ENCODE results near the gene ADGRG6. TPM values are rescaled to one million over a fixed set of nuclear protein-coding genes. Genes with fewer than 3 reads are reported as not detected.

The ADGRG6 gene
- total and polyA plus RNA-seq, 9 of the 15 experiments (the other 6 are each of a cell fraction or from before 2014, with no cell fraction given) = under 0.01 to 0.11 (median 0.05) TPM; not detected in 5

DNA sequence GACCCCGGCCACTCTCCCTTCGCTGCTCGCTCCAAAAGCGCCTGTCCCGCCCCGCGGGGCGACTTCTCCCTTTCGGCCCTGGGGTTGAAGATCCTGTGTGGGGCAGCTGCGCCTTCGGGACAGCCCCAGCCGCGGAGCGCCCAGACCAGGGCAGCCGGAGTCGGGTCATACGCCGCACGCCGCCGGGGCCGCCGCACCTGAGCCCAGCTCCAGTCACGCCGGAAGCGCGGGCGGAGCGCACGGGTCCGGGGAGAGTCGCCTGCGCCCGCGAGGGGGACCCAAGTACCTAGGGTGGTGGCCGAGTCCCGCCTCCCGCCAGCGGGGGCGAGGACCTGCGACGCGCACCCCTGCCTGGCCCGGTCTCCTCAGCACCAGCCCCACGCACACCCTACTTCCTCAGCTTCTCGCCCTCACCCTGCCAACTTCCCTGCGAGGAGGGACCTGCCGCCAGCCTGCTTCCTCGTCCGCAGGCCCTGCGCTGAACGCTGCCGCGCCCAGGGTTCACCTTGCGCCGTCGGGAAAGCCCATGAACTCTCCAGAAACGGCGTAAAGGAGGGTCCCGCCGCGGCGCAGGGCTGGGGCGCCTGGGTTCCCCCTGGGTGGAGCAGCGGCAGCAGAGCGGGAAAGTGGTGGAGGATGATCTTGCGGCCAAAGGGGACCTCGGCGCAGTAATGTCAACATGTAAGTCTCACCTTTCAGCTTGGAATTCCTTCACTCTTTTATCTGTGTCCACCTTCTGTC is at the start of gene ADGRG6 (continued):
- TF ChIP-seq, protein P1, sequence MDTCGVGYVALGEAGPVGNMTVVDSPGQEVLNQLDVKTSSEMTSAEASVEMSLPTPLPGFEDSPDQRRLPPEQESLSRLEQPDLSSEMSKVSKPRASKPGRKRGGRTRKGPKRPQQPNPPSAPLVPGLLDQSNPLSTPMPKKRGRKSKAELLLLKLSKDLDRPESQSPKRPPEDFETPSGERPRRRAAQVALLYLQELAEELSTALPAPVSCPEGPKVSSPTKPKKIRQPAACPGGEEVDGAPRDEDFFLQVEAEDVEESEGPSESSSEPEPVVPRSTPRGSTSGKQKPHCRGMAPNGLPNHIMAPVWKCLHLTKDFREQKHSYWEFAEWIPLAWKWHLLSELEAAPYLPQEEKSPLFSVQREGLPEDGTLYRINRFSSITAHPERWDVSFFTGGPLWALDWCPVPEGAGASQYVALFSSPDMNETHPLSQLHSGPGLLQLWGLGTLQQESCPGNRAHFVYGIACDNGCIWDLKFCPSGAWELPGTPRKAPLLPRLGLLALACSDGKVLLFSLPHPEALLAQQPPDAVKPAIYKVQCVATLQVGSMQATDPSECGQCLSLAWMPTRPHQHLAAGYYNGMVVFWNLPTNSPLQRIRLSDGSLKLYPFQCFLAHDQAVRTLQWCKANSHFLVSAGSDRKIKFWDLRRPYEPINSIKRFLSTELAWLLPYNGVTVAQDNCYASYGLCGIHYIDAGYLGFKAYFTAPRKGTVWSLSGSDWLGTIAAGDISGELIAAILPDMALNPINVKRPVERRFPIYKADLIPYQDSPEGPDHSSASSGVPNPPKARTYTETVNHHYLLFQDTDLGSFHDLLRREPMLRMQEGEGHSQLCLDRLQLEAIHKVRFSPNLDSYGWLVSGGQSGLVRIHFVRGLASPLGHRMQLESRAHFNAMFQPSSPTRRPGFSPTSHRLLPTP (IDR thresholded peaks at IDR 0.05; ENCODE audit: borderline replicate concordance, extremely low read depth, insufficient read length) = no peak

DNA sequence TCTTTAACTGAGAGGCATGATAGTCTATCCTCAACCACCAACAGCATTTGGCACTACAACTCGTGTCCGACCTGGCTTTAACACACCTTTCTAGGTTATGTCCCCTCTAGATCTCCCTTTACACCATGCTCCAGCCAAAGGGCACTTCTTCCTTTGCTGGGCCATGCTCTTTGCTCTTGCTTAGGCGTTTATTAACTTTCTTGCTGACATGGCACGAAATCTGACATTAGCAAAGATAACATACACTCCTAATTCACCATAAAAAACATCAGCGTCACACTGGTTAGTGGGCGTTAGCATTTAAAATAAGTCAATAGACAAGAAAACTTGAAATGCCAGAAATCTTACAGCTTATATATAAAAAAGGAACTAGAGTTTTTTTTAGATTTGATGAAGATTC is 47.3 kb upstream of the ADGRG6 start:
- Histone ChIP-seq H3K79me2 (ENCODE audit: control insufficient read depth, insufficient read depth, low read length) (no peaks in the 10 kb centered on the region), H3K27ac (ENCODE audit: extremely low read depth, low read depth, low read length) (no peak overlapping the region), H3K27me3 (ENCODE audit: control insufficient read depth in 2 of 2, insufficient read depth in 2 of 2, low read length in 2 of 2) (no peaks in the 10 kb centered on the region), H3K4me3 (no peak overlapping the region), H3K9me3 (replicated peaks; ENCODE audit: control insufficient read depth, insufficient read depth, low read depth, low read length) (no peaks in the 10 kb centered on the region), H3K9me1 (ENCODE audit: control insufficient read depth, insufficient read depth, low read length) (no peaks in the 10 kb centered on the region), H3K36me3 (ENCODE audit: control insufficient read depth, insufficient read depth, low read length) (no peaks in the 10 kb centered on the region), H3K4me1 (replicated peaks in 1 of 2; ENCODE audit: control insufficient read depth in 2 of 2, insufficient read depth in 2 of 2, low read length in 2 of 2) (no peaks in the 10 kb centered on the region), H4K20me1 (replicated peaks; ENCODE audit: control insufficient read depth, insufficient read depth, low read length) (no peaks in the 10 kb centered on the region), H3K4me2 (ENCODE audit: insufficient read depth, low read length) (no peak overlapping the region), H3K9ac (ENCODE audit: insufficient read depth in 1 of 2, low read depth in 2 of 2, low read length in 2 of 2) (no peak overlapping the region), H2AFZ (ENCODE audit: low read depth, low read length) (no peak overlapping the region)
- BruUV-seq (replicated peaks) = no TSS peak
- CTCF ChIA-PET (ENCODE audit: low intra/inter-chr PET ratio) = no interaction called here
- TF ChIP-seq MAFK (IDR thresholded peaks at IDR 0.05; ENCODE audit: low read length) (peak; percentile 27; the same call in 1 of the 2 replicates), ZNF780A (CRISPR knock-in tag; IDR thresholded peaks at IDR 0.05) (no peak), MAFF (IDR thresholded peaks at IDR 0.05; ENCODE audit: low read length) (peak; percentile 22; the same call in 1 of the 2 replicates), ZNF184 (CRISPR knock-in tag; IDR thresholded peaks at IDR 0.05) (no peak), HMG20A (CRISPR knock-in tag; conservative IDR thresholded peaks at IDR 0.05) (no peak), C11orf30 (IDR thresholded peaks at IDR 0.05; ENCODE audit: low read depth) (peak; percentile 28; the same call in 1 of the 2 replicates), ZNF316 (IDR thresholded peaks at IDR 0.05) (peak; percentile 69)
- TF ChIP-seq, protein P2, sequence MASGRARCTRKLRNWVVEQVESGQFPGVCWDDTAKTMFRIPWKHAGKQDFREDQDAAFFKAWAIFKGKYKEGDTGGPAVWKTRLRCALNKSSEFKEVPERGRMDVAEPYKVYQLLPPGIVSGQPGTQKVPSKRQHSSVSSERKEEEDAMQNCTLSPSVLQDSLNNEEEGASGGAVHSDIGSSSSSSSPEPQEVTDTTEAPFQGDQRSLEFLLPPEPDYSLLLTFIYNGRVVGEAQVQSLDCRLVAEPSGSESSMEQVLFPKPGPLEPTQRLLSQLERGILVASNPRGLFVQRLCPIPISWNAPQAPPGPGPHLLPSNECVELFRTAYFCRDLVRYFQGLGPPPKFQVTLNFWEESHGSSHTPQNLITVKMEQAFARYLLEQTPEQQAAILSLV (tag; IDR thresholded peaks at IDR 0.05) = no peak
- ATAC-seq = no peak
- POLR2A ChIA-PET = no interaction called here
- 5% methylated on average over 6 of the region's 6 CpGs for WGBS (ENCODE audit: insufficient coverage, low coverage, missing lambda C conversion rate)
- in situ Hi-C loops (cut with MboI) = no loop called here
- no peak for FAIRE-seq
- intact Hi-C loops (cut with micrococcal nuclease) = no loop called here
- DNase-seq (ENCODE audit: extremely low read depth in 1 of 4, low spot score in 3 of 4) = no peak
